Pancreas (tissue), 10 donors: ENCODE data around the gene QPCTL. TPM values are rescaled to one million over a fixed set of nuclear protein-coding genes. Genes with fewer than 3 reads are reported as not detected.
"Not testable (repeated sequence)": the region's sequence is repeated elsewhere in the genome, so short reads cannot be mapped to it uniquely, and the experiment has no call there.

Experiments used
- ATAC-seq, 4 donors: fragments of 200-7000 bp; cut with Tn5 transposase; one replicate each; pipeline versions ENCODE4 v1.8.0 to v1.9.1; 2020; ENCODE audit warnings: mild to moderate bottlenecking in 4 of 4, moderate library complexity in 4 of 4
- DNase-seq, 6 donors: peaks; one replicate each; pipeline ENCODE4 v3.0.0-alpha.2; 2020
- FAIRE-seq: peaks from 2 replicates; lab custom pipeline; 2012; peaks lifted over from hg19 to GRCh38; lab: Jason Lieb, UNC
- H3K27ac ChIP-seq, 4 donors: fragments of 200-600 bp; sonication (generic); 1 replicate in 3 of 4; 2 replicates in 1 of 4; pipeline versions ENCODE4 v1.5.0 to v1.8.0; 2020
- H3K27me3 ChIP-seq, 4 donors: fragments of 200-600 bp; one replicate each; pipeline ENCODE4 v1.8.0; 2021
- H3K36me3 ChIP-seq, 3 donors: fragments of 200-600 bp; sonication (generic) in 1 of 3; one replicate each; pipeline versions ENCODE4 v1.5.0 to v1.8.0; 2020 to 2021
- H3K4me1 ChIP-seq, 3 donors: fragments of 200-600 bp; one replicate each; pipeline ENCODE4 v1.8.0; 2021
- H3K4me3 ChIP-seq, 4 donors: fragments of 200-600 bp; sonication (generic) in 2 of 4; one replicate each; pipeline versions ENCODE4 v1.5.0 to v1.8.0; 2020 to 2021
- H3K9me3 ChIP-seq, 4 donors: fragments of 200-600 bp; one replicate each; pipeline ENCODE4 v1.8.0; 2021
- WGBS, 2 donors: extraction: QIAGEN DNeasy Blood & Tissue Kit; methylation state at CpG; one replicate each; pipeline ENCODE4 v1.1.7; 2013; 5-methylcytosine and 5-hydroxymethylcytosine counted together
- intact Hi-C, 3 donors: fragments of 100-400 bp; cut with DNase I; formaldehyde crosslinking; loops; one replicate each; pipeline versions ENCODE4 v1.11.1 to v1.14.2; 2022
- polyA plus RNA-seq, 2 donors: library from polyadenylated mRNA; stranded (reverse); fragments of 200-250 nt; gene quantifications; one replicate each; pipeline ENCODE4 v1.2.3, GENCODE V29; 2013
- total RNA-seq, 6 donors: library from RNA; stranded (reverse); fragmentation: NEBNext Ultra II Directional in 4 of 6; extraction: Animal tissue kit (Norgen Biotek cat#: 25700) in 4 of 6; gene quantifications; one replicate each; pipeline versions ENCODE4 v1.2.1 to v1.2.4, GENCODE V29; 2021 to 2023
- TF ChIP-seq, protein P1 (sequence below), 4 donors: fragments of 200-600 bp; sonication (generic) in 3 of 4; IDR thresholded peaks; one replicate each; pipeline versions ENCODE4 v1.5.0 to v1.8.0; 2021; ENCODE audit warnings: antibody characterized with exemption in 4 of 4
- donor health status: healthy with polysubstance abuse.
- donor health status: DM: no; HTN: no; CAD: no; lungs with moderate emphysema.
- donor health status: DM: no; HTN: no; CAD: no.
- donor health status: control.
- donor health status: control.
- donor health status: Bipolar disorder and iron deficiency.
- donor health status: DM: yes; HTN: yes; CAD: no.
- donor health status: DM: no; HTN: no; CAD: no.
- donor health status: DM: no; HTN: no; CAD: no.
- donor health status: DM: yes; HTN: yes; CAD: no.

Gene QPCTL
- total and polyA plus RNA-seq, 8 donors, result 3.4 to 7.3 (median 5.3) TPM

GRCh38 chr19:45716359-45717130 is 24.1 kb downstream of the QPCTL start:
- Histone ChIP-seq H3K4me3 (peak overlapping the region; percentile 24 to 51 (median 37)), H3K27me3 (no peaks in the 10 kb centered on the region), H3K27ac (peak overlapping the region; percentile 47 to 86 (median 68)), H3K36me3 (no peaks in the 10 kb centered on the region), H3K9me3 (no peaks in the 10 kb centered on the region), H3K4me1 (peaks cover 0 to 14% (median 8%) of the 10 kb centered on the region in 3 donors)
- ATAC-seq (peak; percentile 4 to 34 (median 21)), FAIRE-seq (no peak), DNase-seq (no peak)
- 1% methylated on average over 24 of the region's 24 CpGs for WGBS, 2 donors
- TF ChIP-seq, protein P1, sequence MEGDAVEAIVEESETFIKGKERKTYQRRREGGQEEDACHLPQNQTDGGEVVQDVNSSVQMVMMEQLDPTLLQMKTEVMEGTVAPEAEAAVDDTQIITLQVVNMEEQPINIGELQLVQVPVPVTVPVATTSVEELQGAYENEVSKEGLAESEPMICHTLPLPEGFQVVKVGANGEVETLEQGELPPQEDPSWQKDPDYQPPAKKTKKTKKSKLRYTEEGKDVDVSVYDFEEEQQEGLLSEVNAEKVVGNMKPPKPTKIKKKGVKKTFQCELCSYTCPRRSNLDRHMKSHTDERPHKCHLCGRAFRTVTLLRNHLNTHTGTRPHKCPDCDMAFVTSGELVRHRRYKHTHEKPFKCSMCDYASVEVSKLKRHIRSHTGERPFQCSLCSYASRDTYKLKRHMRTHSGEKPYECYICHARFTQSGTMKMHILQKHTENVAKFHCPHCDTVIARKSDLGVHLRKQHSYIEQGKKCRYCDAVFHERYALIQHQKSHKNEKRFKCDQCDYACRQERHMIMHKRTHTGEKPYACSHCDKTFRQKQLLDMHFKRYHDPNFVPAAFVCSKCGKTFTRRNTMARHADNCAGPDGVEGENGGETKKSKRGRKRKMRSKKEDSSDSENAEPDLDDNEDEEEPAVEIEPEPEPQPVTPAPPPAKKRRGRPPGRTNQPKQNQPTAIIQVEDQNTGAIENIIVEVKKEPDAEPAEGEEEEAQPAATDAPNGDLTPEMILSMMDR (IDR thresholded peaks at IDR 0.05), result no peak
- intact Hi-C loops, result loop anchor here in 1 of 3 donors (10.0 kb wide), 1 partner anchor 48 kb away; the partner anchor contains the start of gene SIX5

DNA sequence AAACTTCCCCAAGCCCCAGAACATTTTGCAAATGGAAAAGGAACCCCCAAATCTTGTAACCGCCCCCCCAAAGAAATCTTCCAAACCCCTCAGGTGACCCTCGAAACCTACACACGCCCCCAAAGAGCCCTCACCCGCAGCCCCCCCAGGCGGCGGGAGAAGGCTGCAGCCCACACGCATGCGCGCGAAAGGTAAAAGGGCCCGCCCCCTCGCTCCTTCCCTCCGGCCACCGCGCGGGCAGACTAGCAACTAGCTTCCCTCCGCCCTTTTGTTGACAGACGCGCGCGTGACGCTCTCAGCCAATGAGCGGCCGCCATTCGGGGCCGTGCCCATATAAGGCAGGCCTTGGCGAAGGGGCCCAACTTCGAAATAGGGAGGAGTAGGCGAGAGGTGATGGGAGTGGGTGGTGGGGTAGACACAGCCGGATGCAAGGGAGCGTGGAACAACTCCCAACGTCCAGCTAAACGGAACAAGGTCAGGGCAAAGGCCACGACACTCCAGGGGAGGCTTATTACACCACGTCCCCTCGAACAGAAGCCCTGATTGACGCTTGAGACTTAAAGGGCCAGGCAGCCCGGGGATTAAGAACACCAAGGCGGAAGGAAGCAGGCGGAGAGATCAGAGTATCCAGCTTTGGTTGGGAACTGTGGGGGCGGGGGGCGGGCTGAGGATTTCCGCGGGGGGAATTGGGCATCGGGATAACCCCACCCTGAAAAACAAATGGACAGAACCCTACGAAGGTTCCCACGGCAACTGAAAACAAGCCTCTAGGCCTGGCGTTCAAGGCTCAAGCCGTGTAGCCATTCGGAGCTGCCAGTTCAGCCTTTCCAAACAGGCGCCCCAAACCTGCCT is 24.9 kb downstream of the QPCTL start:
- intact Hi-C loops, result loop anchor here in 1 of 3 donors (10.0 kb wide), 1 partner anchor 47 kb away; the partner anchor contains the start of gene SIX5
- TF ChIP-seq, protein P1 (IDR thresholded peaks at IDR 0.05), result no peak
- Histone ChIP-seq H3K27ac (peak overlapping the region; percentile 77 to 96 (median 84)), H3K36me3 (no peaks in the 10 kb centered on the region), H3K9me3 (no peaks in the 10 kb centered on the region), H3K27me3 (no peaks in the 10 kb centered on the region), H3K4me1 (peaks cover 0 to 14% (median 8%) of the 10 kb centered on the region in 3 donors), H3K4me3 (peak overlapping the region; percentile 24 to 51 (median 37))
- 0 to 1% methylated on average over 50 to 51 of the region's 51 CpGs for WGBS, 2 donors
- DNase-seq (peak; percentile 98 to 99 (median 99)), FAIRE-seq (peak; percentile 97), ATAC-seq (peak; percentile 90 to 95 (median 93))

DNA sequence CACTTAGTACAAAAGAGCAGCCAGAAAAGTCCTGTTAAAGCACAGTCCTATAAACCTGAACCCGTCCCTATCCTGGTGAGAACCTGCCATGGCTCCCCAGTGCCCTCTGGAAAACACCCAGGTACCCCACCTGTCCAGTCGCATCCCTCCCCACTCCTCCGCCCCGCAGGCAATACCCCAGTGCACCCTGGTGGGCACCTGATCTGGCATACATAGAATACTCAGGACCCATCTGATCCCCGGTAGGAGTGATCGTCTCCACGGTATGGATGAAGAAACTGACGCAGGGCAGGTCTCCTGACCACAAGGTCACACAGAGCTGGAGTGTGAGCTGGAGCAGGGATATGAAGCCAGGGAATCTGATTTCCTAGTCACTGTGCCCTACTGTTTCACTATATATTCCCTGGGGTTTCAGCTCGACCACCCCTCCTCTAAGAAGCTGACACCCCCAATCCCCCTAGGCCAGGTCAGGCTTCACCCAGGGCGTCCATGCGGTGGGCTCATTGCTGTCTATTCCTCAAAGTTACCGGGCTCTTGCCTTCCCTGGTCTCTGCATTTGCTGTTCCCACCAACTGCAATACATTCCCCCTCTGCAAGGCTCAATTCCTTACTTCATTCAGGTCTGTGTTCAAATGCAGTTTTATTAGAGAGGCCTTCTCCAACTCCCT is 25.7 kb downstream of the QPCTL start:
- DNase-seq, result peak in 4 of 6 donors; percentile 52 to 75 (median 56)
- no peak for FAIRE-seq
- H3K36me3 ChIP-seq, result no peaks in the 10 kb centered on the region
- TF ChIP-seq, protein P1 (IDR thresholded peaks at IDR 0.05), result no peak
- no peaks in the 10 kb centered on the region for H3K9me3 ChIP-seq
- intact Hi-C loops, result loop anchor here in 1 of 3 donors (10.0 kb wide), 1 partner anchor 47 kb away; the partner anchor contains the start of gene SIX5
- ATAC-seq, result peak in 1 of 4 donors; percentile 1
- 40 to 45% methylated on average over 12 of the region's 12 CpGs for WGBS, 2 donors
- peak overlapping the region in 3 of 4 donors; percentile 29 to 51 (median 45) for H3K4me3 ChIP-seq
- H3K27me3 ChIP-seq, result no peaks in the 10 kb centered on the region
- peak overlapping the region; percentile 77 to 96 (median 84) for H3K27ac ChIP-seq
- H3K4me1 ChIP-seq, result peaks cover 0 to 14% (median 8%) of the 10 kb centered on the region in 3 donors

GRCh38 chr19:45720065-45720464 is 27.6 kb downstream of the QPCTL start:
- 86 to 89% methylated on average over 11 of the region's 11 CpGs for WGBS, 2 donors
- not testable (repeated sequence) for FAIRE-seq

DNA sequence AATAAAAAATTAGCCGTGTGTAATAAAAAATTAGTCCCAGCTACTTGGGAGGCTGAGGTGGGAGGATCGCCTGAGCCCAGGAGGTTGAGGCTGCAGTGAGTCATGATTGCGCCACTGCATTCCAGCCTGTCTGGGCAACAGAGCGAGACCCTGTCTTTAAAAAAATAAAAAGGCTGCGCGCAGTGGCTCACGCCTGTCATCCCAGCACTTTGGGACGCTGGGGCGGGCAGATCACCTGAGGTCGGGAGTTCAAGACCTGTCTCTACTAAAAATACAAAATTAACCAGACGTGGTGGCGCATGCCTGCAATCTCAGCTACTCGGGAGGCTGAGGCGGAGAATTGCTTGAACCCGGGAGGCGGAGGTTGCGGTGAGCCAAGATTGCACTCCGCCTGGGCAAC is 36.2 kb downstream of the QPCTL start:
- WGBS, 2 donors, result 93% methylated on average over 18 of the region's 18 CpGs
- H3K27me3 ChIP-seq, H3K9me3 ChIP-seq, ATAC-seq, H3K36me3 ChIP-seq, H3K27ac ChIP-seq, H3K4me1 ChIP-seq, DNase-seq, intact Hi-C loops, FAIRE-seq, H3K4me3 ChIP-seq: not testable (repeated sequence)

More at GRCh38 chr19:45720065-45720464, 27.6 kb downstream of the QPCTL start:
- peak overlapping the region; percentile 28 to 66 (median 61) for H3K27ac ChIP-seq
- H3K27me3 ChIP-seq, H3K36me3 ChIP-seq, H3K9me3 ChIP-seq, DNase-seq, H3K4me3 ChIP-seq, ATAC-seq, intact Hi-C loops: not testable (repeated sequence)
- peaks cover 0 to 14% (median 8%) of the 10 kb centered on the region in 3 donors for H3K4me1 ChIP-seq
